ENCODE measurements around the gene FLOT2. TPM values are rescaled to one million over a fixed set of nuclear protein-coding genes. Genes with fewer than 3 reads are reported as not detected.

Gene FLOT2
- 73.0 and 85.8 TPM in 2 replicates for total RNA-seq

GRCh38 chr17:28896884-28897768 is at the start of gene FLOT2:
TSS of gene FLOT2 (minus strand) at chr17:28897733. CDS start at chr17:28897574, 159 bp downstream.

GRCh38 chr17:28902819-28903545 is 5.4 kb upstream of the FLOT2 start, which contains the start of gene DHRS13:
TSS of gene DHRS13 (minus strand) at chr17:28903079. CDS start at chr17:28902944, 135 bp downstream.

GRCh38 chr17:28854457-28855335 is 42.8 kb downstream of the FLOT2 start, which contains the start of gene ERAL1:
TSS of gene ERAL1 (plus strand) at chr17:28855016. CDS start at chr17:28855035, 19 bp downstream.

GRCh38 chr17:28842282-28843012 is 55.1 kb downstream of the FLOT2 start, which contains the start of gene FAM222B:
TSS of gene FAM222B (minus strand) at chr17:28842790. CDS start at chr17:28766667, 76,123 bp downstream.

Other genes starting within 250 kb of the FLOT2 start
- gene SDF2, start 235.8 kb downstream of the FLOT2 start, total RNA-seq = 51.3 and 64.0 TPM in 2 replicates
- 29.8 and 44.5 TPM in 2 replicates for gene SUPT6H, start 235.5 kb downstream of the FLOT2 start, total RNA-seq
- 1.0 and 1.6 TPM in 2 replicates for gene PROCA1, start 185.8 kb downstream of the FLOT2 start, total RNA-seq
- 293 and 306 TPM in 2 replicates for gene RAB34, start 179.9 kb downstream of the FLOT2 start, total RNA-seq
- 447 and 480 TPM in 2 replicates for gene RPL23A, start 177.7 kb downstream of the FLOT2 start, total RNA-seq
- gene TLCD1, start 171.5 kb downstream of the FLOT2 start, total RNA-seq = 9.1 and 9.6 TPM in 2 replicates
- gene NEK8, start 168.9 kb downstream of the FLOT2 start, total RNA-seq = 2.8 and 3.7 TPM in 2 replicates
- gene TRAF4, start 153.7 kb downstream of the FLOT2 start, total RNA-seq = 61.3 and 86.8 TPM in 2 replicates
- 23.0 and 30.2 TPM in 2 replicates for gene FAM222B, start 54.9 kb downstream of the FLOT2 start, total RNA-seq
- 71.6 and 117 TPM in 2 replicates for gene ERAL1, start 42.7 kb downstream of the FLOT2 start, total RNA-seq
- 6.8 and 8.2 TPM in 2 replicates for gene DHRS13, start 5.3 kb upstream of the FLOT2 start, total RNA-seq
- 26.7 and 33.3 TPM in 2 replicates for gene PHF12, start 53.8 kb upstream of the FLOT2 start, total RNA-seq
- not detected in 2 replicates for gene SEZ6, start 108.3 kb upstream of the FLOT2 start, total RNA-seq
- 1.0 TPM in 1 of 2 replicates, not detected in the other for gene PIPOX, start 145.4 kb upstream of the FLOT2 start, total RNA-seq